Superior temporal gyrus (tissue), 1 donor: Measurements from ENCODE around the gene PFKP.

Experiments used
- DNase-seq: peaks from one replicate; pipeline ENCODE4 v3.0.0-alpha.2; 2016; ENCODE audit errors: extremely low spot score

Gene PFKP

DNA sequence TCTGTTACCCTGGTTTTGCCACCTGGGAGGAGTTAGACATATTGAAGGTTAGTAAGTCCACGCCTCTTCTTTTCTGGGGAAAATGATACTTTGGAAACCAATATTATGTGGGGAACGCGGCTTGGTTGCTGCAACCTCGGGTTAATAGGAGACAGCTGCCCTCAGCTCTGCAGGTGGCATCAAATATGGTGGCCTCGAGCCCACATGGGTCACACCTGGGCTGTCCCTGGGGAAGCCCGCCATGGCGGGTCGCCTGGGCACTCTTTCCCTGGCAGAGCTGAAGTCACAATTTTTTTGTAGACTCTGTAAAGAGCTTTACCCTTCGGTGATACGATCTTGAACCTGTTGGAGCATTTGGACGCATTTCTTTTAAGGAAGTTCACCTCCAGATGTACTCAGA lies 2.5 kb downstream of the PFKP start:
- DNase-seq = no peak

DNA sequence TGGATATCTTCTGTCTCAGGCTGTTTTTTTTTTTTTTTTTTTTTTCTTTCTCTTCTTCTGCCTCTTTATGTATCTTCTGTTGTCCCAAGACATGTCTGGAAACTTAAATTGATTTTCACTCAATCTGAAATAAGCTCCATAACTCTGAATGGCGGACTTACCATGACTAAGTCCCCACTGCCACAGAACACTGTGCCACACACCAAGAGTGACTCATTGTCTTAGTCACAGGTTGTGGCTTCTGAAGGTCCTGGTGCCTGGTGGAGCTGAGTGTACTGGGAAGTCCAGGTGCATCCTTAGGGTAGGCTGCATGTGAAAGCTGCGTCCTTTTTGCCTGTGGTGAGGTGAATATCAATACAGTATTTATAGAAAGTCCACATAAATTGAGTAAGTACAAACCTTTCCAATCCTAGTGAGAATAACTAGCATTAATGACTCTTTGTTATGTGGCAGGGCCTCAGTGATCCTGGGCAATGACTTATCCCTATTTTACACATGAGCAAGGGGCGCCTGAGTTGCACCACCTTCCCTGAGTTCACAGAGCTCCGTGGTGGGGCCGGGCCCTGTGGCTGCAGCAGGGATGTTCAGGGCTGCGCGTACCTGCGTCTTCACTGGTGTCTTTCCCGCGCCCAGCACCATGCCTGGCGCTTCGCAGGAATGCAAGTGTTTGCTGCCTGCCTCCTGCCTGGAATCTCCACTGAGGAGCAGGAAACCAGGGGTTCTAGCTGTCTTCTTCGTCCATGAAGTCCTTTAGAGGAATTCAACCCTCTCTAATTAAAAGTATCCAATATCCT lies 4.3 kb downstream of the PFKP start:
- no peak for DNase-seq

DNA sequence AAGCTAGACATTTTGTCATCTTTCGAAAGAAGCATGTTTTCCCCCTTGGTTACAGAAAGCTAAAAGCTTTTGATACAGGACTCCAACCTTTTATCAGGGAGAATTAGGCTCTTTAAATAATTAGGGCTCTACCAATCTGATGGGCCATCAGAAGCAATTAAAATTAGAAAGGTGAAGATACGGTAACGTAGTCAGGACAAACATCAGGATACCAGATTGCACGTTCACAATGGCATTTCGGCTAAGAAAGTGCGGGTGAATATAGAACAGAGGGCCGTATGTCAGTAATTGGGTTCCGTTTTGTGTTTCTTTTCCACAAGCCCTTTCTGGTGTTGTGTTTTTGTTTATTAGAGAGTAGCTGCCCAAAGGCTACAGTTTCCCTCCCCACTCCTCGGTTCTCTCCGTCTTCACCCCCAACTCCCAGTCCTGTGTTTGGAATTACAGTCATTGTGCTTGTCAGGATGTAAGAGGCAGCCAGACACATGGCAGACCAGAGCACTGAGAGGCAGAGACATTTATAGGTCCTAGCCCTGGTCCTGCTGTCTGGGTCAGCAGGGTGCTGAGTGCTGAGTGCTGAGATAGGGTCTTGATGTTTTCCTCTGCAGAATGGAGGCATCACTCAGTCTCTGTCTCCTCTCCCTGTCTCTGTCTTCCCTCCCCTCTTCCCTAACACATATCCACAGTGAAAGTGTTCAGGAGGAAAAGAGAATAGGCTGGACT lies 5.5 kb downstream of the PFKP start:
- no peak for DNase-seq

DNA sequence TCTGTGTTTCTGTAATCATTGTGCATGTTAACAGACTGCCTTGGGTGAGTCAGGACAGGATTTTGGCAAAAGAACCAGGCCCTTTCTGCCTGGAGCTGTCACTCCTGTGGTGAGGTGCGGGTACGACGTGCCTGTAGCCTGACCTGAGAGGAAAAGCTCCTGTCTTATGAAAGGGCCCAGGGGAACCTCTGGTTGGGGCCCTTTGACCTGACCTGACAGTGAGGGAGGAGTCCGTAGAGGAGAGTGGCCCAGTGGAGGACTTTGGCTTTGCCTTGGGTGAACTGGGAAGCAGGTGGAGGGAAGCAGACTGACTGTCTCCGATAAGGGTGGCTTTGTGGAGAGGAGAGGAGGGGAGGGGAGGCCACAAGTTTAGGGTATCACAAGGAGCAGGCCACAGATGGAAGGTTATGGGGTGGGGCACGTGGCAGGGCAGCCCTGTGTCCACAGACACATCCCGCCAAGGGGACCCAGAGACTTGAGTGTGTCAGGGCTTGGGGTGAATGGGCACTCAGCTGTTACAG lies 6.9 kb downstream of the PFKP start:
- no peak for DNase-seq

DNA sequence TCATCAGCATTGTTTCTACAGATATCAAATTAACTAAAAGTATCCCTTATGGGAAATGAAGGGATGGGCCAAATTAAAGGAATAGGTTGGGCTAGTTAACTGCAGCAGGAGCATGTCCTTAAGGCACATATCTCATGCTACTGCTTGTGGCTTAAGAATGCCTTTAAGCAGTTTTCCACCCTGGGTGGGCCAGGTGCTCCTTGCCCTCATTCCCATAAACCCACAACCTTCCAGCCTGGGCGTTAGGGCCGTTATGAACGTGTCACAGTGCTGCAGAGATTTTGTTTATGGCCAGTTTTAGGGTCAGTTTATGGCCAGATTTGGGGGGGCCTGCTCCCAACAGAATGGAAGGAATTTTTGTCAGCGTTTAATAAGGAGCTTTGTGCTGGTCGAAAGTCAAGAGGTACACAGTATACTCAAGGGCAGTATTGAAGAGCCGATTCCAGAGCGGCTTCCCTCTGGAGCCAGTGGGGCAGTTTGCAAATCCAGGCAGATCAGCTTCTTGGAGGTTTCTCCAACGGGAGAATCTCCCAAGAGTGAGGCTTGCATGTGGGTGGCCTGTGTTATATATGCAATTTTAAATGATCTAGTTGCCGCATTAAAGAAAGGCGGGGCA lies 7.7 kb downstream of the PFKP start:
- DNase-seq = no peak

DNA sequence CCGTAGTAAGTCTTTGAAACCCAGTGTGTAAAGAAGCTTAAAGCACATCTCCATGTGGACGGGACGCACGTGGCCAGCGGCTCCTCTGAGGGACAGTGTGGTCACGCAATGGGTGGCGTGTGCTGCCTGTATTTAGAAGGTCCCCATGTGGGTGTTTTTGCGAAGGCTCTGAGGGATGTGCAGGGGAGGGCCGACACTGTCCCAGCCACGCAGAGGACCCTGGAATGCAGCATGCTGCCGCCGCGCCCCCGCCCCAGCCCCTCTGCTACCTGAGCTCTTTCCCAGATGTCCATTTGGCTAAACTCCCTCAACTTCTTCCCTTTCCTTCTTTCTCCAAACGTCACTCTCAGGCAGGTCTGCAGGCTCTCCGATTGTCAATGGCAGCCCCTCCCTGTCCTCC lies 8.8 kb downstream of the PFKP start:
- DNase-seq = no peak

DNA sequence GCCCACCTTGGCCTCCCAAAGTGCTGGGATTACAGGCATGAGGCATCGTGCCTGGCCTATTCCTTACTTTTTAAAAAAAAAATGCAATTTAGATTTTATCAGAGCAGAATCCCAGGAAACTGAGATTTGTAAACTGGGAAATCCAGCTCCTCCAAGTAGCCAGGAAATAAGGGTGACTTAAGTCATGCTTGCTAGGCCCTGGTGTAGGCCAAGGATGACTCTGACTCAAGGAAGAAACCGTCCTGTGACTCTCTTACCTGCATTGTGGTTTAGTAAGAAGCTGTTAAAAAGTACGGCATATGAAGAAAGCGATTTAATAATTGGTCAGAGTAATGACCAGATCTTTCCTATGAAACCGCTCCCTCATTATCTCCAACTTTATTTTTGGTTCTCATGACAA lies 10.2 kb downstream of the PFKP start:
- DNase-seq = no peak

DNA sequence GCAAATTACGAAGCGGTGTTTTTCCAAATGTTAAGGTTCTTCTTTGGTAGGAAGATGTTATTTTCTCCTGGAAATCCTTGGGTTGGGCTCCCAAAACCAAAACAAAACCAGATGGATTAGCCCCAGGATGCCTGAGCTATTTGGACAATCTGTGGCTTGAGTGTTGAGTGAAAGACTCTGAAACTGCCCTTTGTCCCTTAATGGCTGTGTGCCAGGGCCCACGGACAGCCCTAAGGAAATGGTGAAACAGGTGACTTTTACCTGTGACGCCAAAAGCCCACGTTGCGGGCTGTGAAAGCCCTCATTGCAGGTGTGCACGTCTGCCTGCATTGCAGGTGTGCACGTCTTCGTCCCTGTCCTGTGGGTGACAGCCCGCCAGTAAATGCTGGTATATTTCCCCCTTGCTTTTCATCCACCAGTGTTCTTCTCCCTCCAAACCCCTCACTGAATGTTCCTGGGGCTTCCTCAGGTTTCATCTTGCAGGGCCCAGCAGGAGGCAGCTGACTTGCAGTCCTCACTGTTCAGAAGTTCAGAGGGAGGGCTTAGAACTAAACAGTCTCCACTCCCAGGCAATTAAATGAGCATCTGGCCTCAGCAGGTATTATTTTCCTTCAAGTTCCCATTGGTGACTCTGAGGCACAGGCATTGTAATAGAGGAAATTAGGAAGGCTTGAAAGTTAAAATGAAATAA lies 10.7 kb downstream of the PFKP start:
- no peak for DNase-seq

DNA sequence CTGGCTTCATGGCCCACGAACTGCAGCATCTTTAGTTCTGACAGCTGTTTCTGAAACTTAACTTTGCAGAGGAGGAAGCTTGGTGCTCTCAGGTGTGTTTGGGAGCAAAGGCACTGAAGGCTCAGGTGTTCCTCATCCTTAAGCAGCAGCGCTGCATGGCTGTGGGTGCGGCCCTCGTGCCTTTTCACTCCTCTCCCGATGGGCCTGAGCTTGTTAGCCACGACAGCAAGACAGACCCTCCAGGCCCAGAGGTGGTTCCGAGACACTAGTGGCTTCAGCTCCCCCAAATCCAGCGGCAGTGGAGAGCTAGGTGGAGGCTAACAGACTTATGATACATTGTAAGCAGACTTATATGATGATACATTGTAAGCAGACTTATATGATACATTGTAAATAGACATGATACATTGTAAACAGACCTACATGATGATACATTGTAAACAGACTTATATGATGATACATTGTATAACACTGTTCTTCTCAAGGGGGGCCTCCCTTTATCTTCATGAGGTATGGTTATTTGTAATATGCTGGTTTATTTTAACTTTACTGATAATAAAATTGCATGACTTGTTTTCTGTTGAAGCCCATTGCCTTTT lies 14.1 kb downstream of the PFKP start:
- no peak for DNase-seq

DNA sequence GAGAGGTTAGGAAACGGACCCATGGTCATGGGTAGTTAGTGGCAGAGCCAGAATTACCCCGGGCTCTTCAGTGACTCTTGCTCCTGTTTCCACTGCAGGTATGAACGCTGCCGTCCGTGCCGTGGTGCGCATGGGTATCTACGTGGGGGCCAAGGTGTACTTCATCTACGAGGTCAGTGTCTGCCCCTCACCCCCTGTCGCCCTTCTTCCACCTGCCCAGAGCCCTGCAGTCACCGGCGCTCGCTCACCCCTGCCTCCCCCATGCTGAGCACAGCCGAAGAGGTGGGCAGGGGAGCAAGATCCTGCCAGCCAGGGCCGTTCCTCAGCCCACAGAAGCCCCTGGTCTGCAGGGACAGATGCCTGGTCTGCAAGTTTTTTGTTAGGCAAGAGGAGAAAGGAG lies 14.9 kb downstream of the PFKP start:
- no peak for DNase-seq

DNA sequence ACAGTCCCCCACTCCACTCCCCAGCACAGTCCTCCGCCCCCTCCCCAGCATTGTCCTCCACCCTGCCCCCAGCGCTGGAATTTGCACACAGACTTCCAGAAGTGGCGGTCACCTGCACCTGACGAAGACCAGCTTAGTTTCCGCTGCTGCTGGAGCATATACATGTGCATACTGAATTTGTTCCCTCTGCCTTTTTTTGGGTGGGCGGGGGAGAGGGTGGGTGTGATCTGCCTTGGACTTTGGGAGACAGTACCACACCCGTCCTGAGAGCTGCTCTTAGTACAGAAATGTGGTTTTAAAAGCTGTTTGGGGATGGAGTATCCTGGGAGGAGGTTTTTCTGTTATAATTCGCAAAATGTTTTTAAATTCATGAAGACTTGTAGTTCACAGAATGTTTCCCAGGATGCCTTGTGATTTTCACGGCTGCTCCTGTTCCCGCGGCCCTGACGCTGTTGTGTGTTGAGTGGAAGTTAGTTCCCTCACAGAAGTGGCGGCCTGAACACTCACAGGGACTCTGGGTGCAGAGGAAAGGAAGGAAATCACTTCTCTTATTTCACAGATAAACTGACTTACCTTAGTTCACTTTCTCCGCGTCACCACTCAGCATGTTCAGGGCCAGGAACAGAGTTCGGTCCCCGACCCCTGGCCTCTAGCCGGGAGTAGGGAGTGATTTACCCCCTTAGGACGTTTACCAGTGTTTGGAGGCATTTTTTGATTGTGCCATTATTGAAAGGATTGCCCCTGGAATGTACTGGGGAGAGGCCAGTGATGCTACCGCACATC lies 18.6 kb downstream of the PFKP start:
- DNase-seq = no peak

DNA sequence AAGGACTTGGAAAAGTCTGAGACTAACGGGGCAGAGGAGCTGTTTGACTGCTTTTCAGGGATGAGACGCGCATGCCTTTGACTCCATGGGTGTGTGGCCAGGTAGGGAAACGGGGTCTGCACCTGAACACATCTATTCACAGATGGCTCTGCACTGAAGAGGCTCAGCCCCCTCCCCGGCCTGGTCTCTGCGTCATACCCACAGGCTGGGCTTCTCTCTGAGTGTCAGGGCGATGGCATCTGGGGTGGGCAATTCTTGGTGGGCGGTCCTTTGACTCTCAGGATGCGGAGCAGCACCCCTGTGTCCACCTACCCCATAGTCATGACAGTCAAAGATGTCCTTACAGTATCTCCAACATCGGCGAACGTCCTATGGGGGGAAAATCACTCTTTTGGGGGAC lies 23.0 kb downstream of the PFKP start:
- no peak for DNase-seq

DNA sequence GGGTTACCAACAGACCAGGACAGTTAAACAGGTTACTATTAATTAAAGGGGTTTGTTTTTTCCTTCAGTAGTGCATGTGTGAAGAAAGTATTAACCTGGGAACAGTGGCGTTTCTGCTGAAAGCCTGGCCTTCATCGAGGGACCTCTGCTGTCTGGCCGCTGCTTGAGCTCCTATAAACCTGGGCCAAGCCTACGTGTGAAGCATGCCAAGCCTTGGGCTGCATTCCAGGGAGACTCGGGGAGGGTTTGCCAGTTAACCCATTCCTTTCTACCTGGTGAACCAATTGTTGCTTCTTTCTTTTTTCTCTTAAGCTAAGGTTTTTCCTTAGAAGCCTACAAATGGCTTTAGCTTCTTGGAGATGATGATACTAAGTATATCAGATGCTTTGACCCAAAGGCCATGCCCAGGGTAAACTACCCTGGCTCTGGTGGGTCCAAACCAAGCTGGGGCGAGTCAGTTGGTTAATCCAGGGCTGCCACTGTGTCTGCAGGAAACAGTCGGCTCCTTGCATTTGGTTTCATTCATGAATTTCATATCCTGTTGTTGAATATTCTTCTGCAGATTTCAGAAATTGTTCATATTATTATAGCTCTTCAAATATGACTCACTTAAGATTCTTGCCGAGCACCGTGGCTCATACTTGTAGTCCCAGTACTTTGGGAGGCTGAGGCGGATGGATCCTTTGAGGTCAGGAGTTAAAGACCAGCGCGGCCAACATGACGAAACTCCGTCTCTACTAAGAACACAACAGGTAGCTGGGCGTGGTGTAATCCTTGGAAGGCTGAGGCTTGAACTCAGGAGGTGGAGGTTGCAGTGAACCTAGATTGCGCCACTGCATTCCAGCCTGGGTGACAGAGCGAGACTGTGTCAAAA lies 23.8 kb downstream of the PFKP start:
- no peak for DNase-seq

DNA sequence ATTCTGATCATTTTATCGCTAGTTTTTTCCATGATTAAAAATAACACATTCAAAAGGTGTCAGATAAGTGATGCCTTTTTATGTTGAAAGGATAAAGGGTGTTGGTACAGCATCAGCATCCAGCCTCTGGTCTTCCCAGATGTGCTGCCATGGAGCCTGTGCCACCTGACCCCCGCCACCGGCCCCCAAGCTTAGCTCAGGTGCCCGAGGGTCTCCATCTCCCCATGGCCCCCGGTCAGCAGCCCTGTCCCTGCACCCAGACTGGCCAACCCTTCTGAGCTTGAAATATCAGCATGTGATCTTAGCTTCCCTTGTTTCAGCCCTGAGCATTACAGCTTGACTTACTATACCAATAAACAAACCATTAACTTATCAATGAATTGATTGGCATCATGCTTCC lies 24.6 kb downstream of the PFKP start:
- no peak for DNase-seq

DNA sequence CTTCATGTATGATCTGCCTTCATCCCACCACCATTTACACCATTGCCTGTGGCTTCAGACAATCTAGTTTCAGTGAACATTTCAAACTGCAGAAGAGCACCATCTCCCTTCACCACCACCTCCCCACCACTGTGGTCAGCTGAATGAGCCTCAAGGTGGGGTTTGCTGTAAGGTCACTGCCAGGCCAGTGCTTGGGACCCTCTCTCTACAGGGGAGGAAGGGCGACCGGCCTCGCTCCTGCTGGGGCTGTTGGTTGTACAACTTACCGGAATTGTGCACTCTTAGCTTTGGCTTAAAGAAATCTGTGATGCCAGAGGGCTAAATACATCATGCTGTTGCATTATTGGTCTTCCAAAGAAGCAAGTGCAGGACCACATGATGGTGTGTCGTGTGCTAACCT lies 26.6 kb downstream of the PFKP start:
- no peak for DNase-seq

DNA sequence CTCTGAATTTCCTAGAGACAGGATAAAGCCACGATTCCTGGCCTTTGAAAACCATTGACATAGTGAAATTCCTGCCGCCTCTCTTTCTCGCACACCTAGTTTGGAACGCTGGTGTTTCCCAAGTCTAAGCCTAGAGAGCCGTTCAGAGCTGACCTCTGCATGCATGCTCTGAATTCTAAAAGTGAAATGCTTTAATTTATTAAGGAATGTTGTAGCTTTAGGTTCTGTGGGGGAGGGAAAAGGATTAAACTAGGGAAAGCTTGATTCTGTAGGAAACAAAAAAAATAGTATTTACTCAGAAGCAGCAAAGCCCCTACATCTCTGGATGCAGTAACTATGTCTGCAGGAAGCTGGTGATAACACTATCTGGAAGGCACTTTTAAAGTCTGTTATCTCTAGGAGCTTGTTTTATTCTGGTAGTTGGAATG lies 27.3 kb downstream of the PFKP start:
- no peak for DNase-seq

DNA sequence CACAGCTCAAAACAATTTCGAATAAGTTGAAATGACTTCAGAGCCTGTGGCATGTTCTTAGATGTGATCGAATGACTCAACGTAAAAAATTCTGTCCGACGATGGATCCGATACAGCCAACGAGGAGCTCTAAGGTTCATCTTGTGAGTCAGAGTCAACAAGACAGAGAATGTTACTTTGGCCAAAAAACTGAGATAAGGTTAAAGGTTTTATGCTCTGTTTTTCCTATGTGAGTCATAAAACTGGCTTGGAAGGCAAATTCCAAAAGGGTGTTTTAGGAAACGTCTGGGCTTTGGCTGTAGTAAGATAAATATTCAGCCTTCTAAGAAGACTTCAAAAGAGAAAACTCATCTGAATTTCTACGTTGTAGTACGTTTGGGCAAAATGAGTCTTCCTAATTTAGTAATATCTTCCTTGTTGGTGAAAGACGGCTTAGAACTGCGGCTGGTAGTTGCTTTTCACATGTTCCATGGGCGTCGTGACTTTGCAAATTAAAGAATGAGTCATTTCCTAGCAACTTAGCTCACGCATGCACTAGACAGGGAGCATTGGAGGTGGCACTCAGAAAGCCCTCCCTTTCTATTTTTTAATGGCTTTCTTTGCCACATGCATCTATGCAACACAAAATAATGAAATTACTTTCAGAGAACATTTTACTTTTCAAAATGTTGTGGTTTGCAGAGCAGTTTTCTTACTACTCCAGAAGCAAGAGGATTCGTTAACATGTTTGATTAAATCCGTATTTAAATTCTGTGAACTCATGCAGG lies 28.2 kb downstream of the PFKP start:
- peak; percentile 69 for DNase-seq

DNA sequence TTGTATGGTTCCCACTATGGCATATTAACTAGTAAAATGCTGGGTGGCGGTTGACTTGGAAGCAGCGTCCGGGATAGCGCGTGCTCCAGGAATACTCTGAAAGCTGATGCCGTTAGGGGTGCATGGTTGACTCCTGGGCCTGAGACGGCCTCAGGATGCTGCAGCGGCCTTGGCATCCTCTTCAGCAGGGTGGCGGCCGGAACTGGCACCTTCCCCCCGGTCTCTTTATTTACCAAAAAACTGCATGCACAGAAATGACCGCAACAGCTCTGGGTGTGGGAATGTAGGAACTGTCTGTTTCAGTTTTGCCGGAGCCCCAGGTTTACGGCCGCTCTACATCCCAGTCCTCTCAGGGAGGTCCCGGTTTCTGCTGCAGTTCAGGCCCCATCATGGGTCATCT lies 28.8 kb downstream of the PFKP start:
- no peak for DNase-seq

DNA sequence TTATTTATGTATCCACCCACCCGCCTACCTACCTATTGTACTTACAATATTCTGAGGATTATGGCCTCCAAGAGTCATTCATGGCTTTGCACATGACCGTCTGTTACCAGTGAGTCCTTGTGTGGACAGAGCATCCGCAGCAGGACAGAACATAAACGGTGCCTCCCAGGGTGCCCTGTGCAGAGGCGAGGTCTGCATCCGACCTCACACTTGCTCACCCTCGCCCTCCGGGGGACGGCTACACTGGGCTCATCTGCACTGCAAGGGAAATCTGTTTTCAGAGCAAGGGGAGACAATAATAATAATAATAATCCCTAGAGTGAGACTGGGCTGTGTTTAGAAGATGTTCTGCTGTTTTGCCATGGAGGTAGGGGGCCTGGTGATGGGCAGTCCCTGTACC lies 29.8 kb downstream of the PFKP start:
- DNase-seq = no peak
